ENCODE data around the gene CDYL.

- TF ChIP-seq CTCF (conservative IDR thresholded peaks at IDR 0.05 in 1 of 2, IDR thresholded peaks at IDR 0.05 in 1 of 2; ENCODE audit: extremely low read depth in 1 of 2, insufficient read depth in 1 of 2, low read depth in 1 of 2, low read length in 2 of 2) (no peak), EZH2 (IDR thresholded peaks at IDR 0.05; ENCODE audit: borderline replicate concordance, low read length) (no peak)
These were observed 126.9 kb downstream of the CDYL start for GRCh38 chr6:4903121-4903520.
